Skeletal muscle cell (primary cell): ENCODE results near the gene TOLLIP.
"Not testable (repeated sequence)": the region's sequence is repeated elsewhere in the genome, so short reads cannot be mapped to it uniquely, and the experiment has no call there.

Experiments used
- DNase-seq: peaks from one replicate; pipeline ENCODE4 v3.0.0-alpha.2; 2010; ENCODE audit warnings: low read depth
- H3K4me3 ChIP-seq: 2 replicates; pipeline ENCODE4 v1.5.1; 2011; ENCODE audit warnings: low read depth, mild to moderate bottlenecking, control low read depth, low read length, moderate library complexity

TOLLIP gene

DNA sequence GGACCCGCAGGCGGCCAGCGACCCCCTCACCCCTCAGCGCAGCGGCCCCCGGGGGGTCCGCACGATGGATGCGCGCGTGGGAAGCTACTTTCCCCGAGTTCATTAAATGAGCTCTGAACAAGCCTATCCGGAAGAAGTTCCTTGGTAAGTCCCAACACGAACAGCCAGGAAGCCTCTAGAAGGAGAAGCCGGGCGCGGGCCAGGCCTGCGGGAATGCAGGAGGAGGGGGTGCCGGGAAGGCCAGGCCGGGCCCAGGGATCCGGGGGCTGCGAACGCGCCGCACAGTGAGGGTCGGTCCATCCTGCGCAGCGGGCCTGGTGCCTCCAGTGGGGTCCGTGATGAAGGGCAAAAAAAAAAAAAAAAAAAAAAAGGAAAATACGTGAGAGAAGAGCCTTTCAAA, 36.9 kb downstream of the TOLLIP start:
- no peak for DNase-seq

DNA sequence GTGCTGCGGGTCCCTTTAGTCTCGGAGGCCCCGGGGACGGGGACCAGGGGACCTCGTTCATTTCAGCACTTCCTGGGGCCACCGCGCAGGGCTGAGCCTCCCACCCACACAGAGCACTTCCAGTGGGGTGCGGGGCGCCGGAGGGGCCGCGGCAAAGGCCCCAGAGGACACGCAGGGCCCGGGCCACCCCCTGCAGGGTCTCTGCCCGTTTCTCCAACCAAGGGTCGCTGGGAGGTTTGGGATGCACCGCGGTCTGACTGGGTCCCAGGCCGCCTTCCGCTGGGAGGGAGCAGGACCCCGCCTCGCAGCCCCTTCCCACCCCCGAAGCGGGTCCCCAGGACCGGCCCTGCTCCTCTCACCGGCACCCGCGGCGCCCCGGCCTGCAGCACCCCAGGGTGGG, 37.5 kb downstream of the TOLLIP start:
- no peak overlapping the region for H3K4me3 ChIP-seq
- DNase-seq, result no peak

More for the DNA sequence above, 36.9 kb downstream of the TOLLIP start:
- no peak overlapping the region for H3K4me3 ChIP-seq

DNA sequence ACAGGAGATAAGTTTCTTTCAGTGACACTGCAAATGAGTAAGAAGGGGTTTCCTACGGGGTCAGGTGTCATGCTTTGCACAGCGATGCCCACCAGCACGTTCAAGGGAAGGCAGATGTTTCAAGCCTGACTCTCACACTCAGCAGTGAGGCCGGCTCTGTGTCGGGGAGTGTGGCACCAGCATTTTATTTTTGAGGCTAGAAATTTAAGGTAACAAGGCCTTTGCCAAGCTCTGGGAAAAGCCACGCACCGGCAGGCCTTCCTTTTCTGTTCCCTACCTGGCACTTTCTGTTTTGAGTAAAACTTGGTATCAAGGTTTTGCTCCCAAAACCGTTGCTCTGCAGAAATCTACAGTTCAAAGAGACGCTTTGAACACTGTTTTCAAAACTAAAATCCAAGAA, 38.0 kb downstream of the TOLLIP start:
- no peak for DNase-seq
- H3K4me3 ChIP-seq, result no peak overlapping the region

DNA sequence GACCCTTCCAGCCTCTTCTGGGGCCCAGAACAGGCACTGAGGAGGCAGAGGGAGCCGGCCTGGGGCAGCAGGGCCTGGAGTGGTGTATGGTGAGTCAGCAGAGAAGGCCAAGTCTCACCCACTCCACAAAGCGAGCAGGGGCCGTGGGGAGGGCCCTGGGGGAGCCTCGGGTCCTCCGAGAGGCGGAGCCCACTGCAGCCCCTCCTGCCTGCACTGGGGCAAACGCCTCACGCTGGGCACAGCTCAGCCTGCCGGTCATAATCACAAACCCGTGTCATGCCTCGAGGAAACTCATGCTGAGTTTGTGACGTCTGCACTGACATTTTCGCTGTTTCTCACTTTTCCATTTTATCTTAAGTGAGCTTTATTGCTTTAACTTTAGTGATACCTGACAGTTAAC, 38.4 kb downstream of the TOLLIP start:
- no peak for DNase-seq
- no peak overlapping the region for H3K4me3 ChIP-seq

DNA sequence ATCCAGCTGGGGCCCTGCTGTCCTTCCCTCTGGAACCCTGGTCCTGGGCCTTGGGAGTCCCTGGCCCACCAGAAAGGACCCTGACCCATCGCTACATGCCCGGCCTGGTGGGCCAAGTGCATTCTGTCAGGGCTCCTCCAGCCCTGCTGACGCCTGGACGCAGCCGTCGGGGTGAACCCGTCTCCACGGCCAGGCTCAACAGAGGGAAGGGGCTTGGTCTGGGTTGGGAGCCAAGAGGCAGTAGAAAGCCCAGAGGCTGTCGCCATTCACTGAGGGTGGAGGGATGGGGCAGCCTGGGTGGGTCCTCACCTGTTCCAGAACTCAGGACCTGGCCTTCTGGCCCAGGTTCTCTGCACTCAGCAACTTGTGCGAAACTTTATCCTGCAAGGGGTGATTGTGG, 39.0 kb downstream of the TOLLIP start:
- DNase-seq, result no peak

DNA sequence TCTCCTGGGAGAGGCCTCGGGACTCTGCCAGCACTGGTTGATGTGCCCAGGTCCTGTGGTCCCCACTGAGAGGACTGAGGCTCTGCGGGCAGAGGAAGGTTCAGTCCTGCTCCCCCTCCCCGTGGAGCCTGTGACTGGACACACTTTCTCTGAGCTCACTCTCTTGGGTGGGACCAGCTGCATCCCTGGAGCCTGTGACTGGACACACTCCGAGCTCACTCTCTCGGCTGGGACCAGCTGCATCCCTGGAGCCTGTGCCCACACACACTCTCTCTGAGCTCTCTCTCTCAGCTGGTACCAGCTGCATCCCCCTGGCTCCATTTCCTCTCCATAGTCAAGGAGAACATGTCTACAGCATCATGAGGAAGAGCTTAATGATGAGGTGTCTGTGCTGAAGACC, 39.5 kb downstream of the TOLLIP start:
- no peak overlapping the region for H3K4me3 ChIP-seq
- DNase-seq, result no peak

More for the DNA sequence above, 39.0 kb downstream of the TOLLIP start:
- H3K4me3 ChIP-seq, result no peak overlapping the region

DNA sequence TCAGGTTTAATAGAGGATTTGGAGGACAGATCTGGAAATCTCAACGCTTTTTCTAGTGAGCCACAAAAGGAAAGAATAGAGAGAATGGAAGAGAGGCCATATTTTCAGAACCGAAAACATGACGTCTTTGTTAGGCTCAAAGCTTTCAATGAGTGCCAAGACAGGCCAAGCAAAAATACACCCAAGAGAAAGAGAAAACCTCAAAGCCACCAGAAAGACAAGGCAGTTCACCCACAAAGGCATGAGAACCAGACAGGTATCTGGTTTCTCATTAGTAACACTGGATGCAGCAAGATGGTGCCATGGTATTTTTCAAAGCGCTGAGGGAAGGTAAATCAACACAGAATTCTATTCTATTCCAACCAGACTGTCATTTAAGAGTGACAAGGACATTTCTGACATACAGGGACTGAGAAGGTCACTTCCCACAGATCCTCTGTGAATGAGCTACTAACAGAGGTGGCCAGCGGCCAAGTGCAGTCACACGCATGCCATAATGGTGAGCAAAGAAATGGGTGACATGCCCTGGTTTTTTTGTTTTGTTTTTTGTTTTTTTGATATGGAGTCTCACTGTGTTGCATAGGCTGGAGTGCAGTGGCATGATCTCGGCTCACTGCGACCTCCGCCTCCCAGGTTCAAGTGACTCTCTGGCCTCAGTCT, 41.9 kb downstream of the TOLLIP start:
- no peak for DNase-seq
- H3K4me3 ChIP-seq, result no peak overlapping the region

DNA sequence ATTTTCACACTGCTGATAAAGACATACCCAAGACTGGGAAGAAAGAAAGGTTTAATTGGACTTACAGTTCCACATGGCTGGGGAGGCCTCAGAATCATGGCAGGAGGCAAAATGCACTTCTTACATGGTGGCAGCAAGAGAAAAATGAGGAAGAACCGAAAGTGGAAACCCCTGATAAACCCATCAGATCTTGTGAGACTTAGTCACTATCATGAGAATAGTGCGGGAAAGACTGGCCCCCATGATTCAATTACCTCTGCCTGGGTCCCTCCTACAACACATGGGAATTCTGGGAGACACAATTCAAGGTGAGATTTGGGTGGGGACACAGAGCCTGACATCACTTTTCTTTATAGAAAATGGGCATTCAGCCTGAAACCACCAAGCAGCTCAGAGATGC, 42.5 kb downstream of the TOLLIP start:
- DNase-seq, H3K4me3 ChIP-seq: not testable (repeated sequence)

DNA sequence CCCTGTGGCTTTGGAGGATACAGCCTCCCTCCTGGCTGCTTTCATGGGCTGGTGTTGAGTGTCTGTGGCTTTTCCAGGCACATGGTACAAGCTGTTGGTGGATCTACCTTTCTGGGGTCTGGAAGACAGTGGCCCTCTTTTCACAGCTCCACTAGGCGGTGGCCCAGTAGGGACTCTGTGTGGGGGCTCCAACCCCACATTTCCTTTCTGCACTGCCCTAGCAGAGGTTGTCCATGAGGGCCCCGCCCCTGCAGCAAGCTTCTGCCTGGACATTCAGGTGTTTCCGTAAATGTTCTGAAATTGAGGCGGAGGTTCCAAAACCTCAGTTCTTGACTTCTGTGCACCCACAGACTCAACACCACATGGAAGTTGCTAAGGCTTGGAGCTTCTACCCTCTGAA, 44.0 kb downstream of the TOLLIP start:
- H3K4me3 ChIP-seq, DNase-seq: not testable (repeated sequence)

DNA sequence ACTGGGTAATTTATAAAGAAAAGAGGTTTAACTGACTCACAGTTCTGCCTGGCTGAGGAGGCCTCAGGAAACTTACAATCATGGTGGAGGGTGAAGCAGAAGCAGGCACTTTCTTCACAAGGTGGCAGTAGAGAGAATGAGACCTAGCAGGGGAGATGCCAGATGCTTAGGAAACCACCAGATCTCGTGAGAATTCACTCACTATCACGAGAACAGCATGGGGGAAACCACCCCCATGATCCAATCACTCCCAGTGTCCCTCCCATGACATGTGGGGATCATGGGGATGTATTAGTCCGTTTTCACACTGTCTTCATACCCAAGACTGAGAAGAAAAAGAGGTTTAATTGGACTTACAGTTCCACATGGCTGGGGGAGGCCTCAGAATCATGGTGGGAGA, 45.0 kb downstream of the TOLLIP start:
- not testable (repeated sequence) for H3K4me3 ChIP-seq
- DNase-seq, result peak; percentile 43

DNA sequence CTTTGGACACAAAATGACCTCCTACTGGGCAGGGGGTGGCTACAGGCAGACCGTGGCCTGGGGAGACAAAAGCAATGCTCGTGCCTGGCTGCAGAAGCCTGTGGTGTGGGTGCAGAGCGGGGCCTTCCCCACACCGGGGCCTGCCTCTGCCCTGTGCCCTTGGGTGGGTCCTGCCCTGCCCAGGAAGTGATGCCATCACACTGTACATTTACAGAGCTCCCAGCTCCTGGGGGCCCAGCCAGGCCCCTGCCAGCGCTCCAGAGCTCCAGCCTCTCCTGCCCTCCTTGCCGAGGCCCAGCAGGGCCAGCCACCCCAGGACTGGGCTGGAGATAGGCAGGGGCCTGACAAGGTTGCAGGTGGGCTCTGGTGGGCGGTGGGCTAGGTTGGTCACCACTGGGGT, 46.4 kb downstream of the TOLLIP start:
- no peak for DNase-seq
- H3K4me3 ChIP-seq, result peak overlapping the region; percentile 51

DNA sequence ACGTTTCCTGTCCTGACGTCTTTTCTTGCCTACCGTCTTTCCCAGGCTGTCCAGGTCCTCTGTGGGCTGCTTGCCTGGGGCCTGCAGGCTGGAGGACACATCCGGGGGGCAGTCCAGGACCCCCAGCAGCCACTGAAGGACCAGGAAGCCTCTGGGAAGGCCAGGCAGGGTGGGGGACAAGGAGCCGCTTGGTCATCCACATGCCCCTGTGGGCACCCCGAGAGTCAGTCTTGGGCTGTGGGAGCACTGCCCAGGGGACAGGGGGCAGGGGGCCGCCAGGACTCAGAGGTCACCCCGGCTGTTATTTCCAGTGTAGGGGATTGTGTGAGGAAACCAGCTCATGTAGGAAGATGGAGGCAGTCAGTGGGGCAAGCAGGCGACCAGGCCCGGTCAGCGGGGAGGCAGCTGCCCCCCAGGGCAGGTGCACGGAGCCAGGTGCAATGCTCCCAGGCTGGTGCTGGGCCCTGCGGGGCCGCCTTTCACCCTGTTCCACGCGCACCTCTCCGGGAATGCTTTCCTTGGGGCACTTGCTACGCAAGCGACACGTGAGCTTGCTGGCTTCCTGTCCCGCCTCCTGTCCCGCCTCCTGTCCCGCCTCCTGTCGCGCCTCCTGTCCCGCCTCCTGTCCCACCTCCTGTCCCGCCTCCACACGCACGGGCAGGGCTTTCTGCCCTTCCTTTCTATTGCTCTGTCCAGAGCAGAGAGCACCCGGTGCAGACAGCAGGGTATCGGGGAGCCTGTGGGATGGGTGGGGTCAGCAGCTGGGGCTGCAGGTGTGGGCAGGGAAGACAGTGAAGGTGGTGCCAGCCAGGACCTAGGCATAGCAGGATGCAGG, 47.0 kb downstream of the TOLLIP start:
- peak; percentile 73 for DNase-seq
- peak overlapping the region; percentile 51 for H3K4me3 ChIP-seq

DNA sequence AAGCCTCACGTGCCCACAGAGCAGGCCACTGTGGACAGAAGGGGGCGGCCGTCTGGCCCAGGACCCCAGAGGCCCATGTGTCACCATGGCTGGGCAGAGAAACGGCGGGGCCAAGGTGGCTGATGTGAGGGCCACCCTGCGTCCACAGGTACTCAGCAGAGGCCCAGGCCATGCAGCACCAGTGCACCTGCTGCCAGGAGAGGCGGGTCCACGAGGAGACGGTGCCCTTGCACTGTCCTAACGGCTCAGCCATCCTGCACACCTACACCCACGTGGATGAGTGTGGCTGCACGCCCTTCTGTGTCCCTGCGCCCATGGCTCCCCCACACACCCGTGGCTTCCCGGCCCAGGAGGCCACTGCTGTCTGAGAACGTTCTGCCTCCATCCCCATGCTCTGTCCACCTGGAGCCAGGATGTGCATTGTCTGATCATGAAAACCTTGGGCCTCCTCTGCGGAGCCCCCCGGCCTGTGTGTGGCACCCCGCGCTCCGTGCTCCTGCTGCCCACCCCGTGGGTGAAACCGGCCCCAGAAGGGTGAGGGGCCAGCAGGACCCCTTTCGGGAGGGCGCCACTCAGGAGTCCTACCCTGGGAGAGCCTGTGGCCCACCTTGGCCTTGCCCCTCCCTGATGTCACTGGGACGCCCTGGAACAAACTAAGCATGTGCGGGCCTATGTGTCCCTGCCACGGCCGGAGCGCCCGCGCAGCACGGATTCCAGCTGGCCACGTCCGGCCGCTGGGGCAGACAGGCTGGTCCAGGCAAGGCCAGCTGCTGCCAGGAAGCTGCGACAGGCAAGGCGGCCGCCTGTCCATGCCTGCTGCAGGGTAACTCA, 48.0 kb downstream of the TOLLIP start:
- DNase-seq, result no peak
- H3K4me3 ChIP-seq, result no peak overlapping the region

DNA sequence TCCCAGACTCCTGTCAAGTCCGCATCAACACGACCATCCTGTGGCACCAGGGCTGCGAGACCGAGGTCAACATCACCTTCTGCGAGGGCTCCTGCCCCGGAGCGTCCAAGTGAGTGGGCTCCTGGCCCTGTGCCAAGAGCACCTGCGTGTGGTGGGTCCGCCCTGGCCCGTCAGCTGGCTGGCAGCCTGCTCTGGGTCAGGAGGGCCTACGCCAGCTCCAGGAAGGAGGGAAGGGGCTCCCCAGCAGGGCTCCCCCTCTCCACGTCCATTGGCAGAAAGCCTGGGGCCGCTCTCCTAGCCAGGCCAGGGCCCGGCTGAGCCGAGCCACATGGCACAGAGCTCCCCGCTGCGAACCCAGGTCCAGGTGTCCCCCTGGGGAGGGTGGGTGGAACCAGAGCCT, 48.8 kb downstream of the TOLLIP start:
- no peak for DNase-seq
- no peak overlapping the region for H3K4me3 ChIP-seq

DNA sequence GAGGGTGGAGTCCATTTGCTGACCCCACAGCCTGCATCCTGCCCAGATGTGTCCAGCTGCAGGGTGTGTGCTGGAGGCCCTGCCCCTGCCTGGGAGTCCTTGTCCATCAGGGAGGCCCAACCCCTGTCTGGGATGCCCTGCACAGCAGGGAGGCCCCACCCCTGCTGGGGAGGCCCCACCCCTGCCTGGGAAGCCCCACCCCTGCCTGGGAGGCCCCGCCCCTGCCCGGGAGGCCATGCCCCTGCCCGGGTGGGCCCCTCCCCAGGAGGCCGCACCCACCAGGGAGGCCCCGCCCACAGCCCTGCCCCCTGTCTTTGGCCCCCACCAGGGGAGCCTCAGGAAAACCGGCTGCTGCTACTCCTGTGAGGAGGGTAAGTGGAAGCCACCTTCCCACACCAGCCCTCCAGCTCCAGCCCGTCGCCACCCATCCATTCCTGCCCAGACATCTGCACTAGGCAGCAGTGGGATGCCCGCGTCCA, 49.4 kb downstream of the TOLLIP start:
- no peak overlapping the region for H3K4me3 ChIP-seq
- no peak for DNase-seq

DNA sequence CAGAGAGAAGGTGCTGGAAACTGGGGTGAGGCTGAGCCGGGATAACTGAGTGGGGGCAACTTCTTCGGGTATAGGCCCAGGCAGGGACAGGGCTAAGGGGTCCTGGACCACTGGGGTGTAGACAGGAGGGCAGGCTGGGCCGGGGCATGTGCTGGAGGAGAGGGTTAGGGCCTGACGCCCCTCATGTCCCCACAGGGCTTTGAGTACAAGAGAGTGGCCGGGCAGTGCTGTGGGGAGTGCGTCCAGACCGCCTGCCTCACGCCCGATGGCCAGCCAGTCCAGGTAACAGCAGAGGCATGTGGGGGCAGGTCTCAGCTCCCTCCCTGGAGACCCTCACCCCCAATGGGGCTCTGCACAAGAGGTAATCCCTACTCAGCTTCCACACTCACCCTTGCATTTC, 49.9 kb downstream of the TOLLIP start:
- no peak overlapping the region for H3K4me3 ChIP-seq
- DNase-seq, result no peak

DNA sequence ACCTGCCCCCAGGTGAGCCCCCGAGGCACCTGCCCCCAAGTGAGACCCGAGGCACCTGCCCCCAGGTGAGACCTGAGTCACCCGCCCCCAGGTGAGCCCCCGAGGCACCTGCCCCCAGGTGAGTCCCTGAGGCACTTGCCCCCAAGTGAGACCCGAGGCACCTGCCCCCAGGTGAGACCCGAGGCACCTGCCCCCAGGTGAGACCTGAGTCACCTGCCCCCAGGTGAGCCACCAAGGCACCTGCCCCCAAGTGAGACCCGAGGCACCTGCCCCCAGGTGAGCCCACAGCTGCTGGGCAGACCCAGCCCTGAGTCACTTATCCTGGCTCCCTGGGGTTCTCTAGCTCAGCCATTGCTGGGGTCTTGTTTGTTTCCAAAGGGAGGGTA, 50.4 kb downstream of the TOLLIP start:
- no peak overlapping the region for H3K4me3 ChIP-seq
- no peak for DNase-seq

DNA sequence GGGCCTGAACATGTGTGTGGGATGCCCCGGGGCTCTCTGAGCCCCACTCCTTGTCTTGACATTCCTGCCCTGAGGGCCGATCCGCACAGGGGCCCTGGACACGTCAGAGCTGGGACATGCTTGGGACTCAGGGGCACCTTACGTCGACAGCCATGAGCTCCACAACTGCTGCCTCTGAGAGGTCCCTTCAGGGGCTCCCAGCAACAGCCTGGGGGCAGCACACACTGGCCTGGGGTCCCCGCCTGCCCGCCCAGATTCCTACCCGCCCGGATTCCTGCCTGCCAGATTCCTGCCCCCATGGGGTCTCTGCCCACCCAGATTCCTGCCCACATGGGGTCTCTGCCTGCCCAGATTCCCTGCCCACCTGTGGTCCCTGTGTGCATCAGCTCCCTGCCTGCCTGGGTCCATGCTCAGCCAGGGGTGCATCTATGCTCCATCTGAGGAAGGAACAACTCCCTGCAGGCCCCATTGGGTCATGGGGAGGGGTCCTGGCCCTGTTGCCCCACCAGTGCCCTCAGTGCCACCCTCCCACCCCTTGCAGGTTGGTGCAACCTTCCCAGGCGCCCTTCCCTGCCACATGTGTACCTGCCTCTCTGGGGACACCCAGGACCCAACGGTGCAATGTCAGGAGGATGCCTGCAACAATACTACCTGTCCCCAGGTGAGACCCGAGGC, 50.9 kb downstream of the TOLLIP start:
- no peak overlapping the region for H3K4me3 ChIP-seq
- DNase-seq, result no peak

DNA sequence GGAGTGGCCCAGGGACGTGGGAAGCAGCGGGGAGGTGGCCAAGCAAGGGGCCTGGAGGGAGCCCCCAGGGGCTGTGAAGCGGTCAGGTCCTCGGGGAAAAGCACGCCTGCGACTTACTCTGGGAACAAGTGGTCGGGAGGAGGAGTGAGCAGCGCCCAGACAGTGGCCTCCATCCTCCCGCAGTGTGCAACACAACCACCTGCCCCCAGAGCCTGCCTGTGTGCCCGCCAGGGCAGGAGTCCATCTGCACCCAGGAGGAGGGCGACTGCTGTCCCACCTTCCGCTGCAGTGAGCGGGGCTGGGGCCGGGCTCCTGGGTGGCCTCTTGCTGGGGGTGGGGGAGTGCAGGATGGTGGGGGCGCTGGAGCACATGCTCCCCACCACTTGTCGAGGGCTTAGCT, 51.5 kb downstream of the TOLLIP start:
- H3K4me3 ChIP-seq, result no peak overlapping the region
- DNase-seq, result no peak

DNA sequence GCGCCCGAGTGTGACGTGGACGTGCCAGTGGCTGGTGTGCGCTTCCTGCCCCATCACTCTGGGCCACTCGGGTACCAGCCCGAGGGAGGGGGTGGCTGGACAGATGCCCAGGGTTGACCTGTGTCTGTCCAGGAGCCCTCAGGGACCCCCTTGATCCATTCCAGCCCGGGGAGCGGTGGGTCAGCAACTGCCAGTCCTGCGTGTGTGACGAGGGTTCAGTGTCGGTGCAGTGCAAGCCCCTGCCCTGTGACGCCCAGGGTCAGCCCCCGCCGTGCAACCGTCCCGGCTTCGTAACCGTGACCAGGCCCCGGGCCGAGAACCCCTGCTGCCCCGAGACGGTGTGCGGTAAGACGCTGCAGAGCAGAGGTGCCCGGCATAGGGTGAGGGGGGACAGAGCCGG, 52.1 kb downstream of the TOLLIP start:
- H3K4me3 ChIP-seq, result no peak overlapping the region
- no peak for DNase-seq
